Measurements from ENCODE around the gene PIK3C2G. TPM values are rescaled to one million over a fixed set of nuclear protein-coding genes. Genes with fewer than 3 reads are reported as not detected.

Gene PIK3C2G
- polyA plus RNA-seq, 1 donor (not counting 4 experiments of a cell fraction or from before 2014, with no cell fraction given) = 3.7 TPM

DNA sequence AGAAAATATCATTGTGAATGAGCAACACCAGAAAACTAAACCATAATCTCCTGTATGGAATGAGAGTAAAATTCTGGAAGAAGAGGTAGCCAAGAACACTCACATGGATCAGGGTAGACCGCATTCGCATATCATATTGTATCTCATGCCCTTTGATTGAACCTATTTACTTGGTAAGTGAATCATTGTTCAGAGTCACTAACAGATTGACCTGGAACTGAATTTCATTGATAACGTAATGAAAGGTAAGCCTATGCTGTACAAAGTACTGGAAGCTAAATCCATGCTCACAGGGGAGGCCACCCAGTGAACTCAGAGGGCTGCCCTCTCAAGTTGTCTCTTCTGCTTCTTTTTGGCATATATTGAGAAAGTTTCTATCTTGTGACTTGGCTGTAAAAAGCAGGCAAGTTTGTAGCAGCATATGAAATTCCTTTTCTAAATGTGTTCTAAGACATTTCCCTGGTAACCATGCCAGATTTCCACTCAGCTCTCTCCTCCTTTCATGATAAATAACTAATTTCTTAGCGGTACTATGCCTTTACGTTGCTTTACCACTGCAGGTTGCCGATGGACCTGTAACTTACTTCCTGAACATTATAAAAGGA, 385.1 kb downstream of the PIK3C2G start:
- dilution Hi-C loops (cut with MboI; ENCODE audit: extremely low pct_ligation_motif_present, low sequenced_read_pairs) = no loop called here
- Histone ChIP-seq H3K27ac (ENCODE audit: control insufficient read depth, insufficient read depth, low read length) (no peak overlapping the region), H3K9me3 (ENCODE audit: control insufficient read depth, low read depth, low read length) (no peaks in the 10 kb centered on the region), H3K36me3 (ENCODE audit: control insufficient read depth in 2 of 2, extremely low read depth in 1 of 2, insufficient read depth in 2 of 2, low read length in 2 of 2) (no peaks in the 10 kb centered on the region), H3K79me2 (ENCODE audit: control insufficient read depth, insufficient read depth, low read length) (no peaks in the 10 kb centered on the region), H4K20me1 (ENCODE audit: control insufficient read depth, extremely low read depth, insufficient read depth, low read length) (no peaks in the 10 kb centered on the region), H3K4me1 (ENCODE audit: control insufficient read depth, extremely low read depth, insufficient read depth, low read length) (no peaks in the 10 kb centered on the region), H3K9ac (ENCODE audit: control insufficient read depth, extremely low read depth, insufficient read depth, low read length) (no peak overlapping the region), H3K27me3 (ENCODE audit: control insufficient read depth, extremely low read depth, insufficient read depth, low read length) (no peaks in the 10 kb centered on the region), H3K4me3 (ENCODE audit: control insufficient read depth in 2 of 3, extremely low read depth in 1 of 3, insufficient read depth in 2 of 3, low read depth in 1 of 3, low read length in 3 of 3) (no peak overlapping the region), H3K9me1 (ENCODE audit: control insufficient read depth, extremely low read depth, insufficient read depth, low read length) (no peaks in the 10 kb centered on the region), H3K4me2 (ENCODE audit: control insufficient read depth, extremely low read depth, insufficient read depth, low read depth, low read length) (no peak overlapping the region), H2AFZ (ENCODE audit: control insufficient read depth, low read length) (no peak overlapping the region)
- FAIRE-seq = no peak
- no peak for DNase-seq (ENCODE audit: low read depth, low spot score)
- TF ChIP-seq, protein P1, sequence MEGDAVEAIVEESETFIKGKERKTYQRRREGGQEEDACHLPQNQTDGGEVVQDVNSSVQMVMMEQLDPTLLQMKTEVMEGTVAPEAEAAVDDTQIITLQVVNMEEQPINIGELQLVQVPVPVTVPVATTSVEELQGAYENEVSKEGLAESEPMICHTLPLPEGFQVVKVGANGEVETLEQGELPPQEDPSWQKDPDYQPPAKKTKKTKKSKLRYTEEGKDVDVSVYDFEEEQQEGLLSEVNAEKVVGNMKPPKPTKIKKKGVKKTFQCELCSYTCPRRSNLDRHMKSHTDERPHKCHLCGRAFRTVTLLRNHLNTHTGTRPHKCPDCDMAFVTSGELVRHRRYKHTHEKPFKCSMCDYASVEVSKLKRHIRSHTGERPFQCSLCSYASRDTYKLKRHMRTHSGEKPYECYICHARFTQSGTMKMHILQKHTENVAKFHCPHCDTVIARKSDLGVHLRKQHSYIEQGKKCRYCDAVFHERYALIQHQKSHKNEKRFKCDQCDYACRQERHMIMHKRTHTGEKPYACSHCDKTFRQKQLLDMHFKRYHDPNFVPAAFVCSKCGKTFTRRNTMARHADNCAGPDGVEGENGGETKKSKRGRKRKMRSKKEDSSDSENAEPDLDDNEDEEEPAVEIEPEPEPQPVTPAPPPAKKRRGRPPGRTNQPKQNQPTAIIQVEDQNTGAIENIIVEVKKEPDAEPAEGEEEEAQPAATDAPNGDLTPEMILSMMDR (optimal IDR thresholded peaks at IDR 0.05 in 1 of 3, IDR thresholded peaks at IDR 0.05 in 1 of 3, conservative IDR thresholded peaks at IDR 0.05 in 1 of 3; ENCODE audit: extremely low read depth in 1 of 3, insufficient read depth in 2 of 3, low read length in 3 of 3) = no peak
- no peak for TF ChIP-seq EZH2 (IDR thresholded peaks at IDR 0.05; ENCODE audit: low read length)

DNA sequence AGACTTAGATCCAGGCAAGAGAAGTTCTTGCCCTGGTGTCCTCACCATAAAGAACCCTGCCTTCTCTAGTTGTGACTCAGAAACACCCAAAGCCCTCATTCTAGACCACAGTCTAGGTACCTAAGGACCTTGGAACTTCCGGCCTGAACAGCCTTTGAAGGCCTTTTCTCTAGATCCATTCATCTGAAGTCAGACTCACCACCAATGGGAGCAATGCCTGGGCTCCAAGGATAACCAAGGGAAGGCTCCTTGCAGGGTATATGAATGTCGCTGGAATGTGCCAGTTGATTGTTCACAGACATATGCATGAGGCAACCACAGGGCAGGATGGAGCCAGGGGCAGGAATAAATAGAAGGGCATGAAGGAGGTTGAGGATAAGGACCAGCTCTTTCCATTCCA, 390.2 kb downstream of the PIK3C2G start:
- Histone ChIP-seq H3K9ac (ENCODE audit: control insufficient read depth, extremely low read depth, insufficient read depth, low read length) (no peak overlapping the region), H4K20me1 (ENCODE audit: control insufficient read depth, extremely low read depth, insufficient read depth, low read length) (no peaks in the 10 kb centered on the region), H3K4me1 (ENCODE audit: control insufficient read depth, extremely low read depth, insufficient read depth, low read length) (no peaks in the 10 kb centered on the region), H3K9me3 (ENCODE audit: control insufficient read depth, low read depth, low read length) (no peaks in the 10 kb centered on the region), H3K4me3 (ENCODE audit: control insufficient read depth in 2 of 3, extremely low read depth in 1 of 3, insufficient read depth in 2 of 3, low read depth in 1 of 3, low read length in 3 of 3) (no peak overlapping the region), H2AFZ (ENCODE audit: control insufficient read depth, low read length) (no peak overlapping the region), H3K36me3 (ENCODE audit: control insufficient read depth in 2 of 2, extremely low read depth in 1 of 2, insufficient read depth in 2 of 2, low read length in 2 of 2) (no peaks in the 10 kb centered on the region), H3K79me2 (ENCODE audit: control insufficient read depth, insufficient read depth, low read length) (no peaks in the 10 kb centered on the region), H3K4me2 (ENCODE audit: control insufficient read depth, extremely low read depth, insufficient read depth, low read depth, low read length) (no peak overlapping the region), H3K27ac (ENCODE audit: control insufficient read depth, insufficient read depth, low read length) (no peak overlapping the region), H3K9me1 (ENCODE audit: control insufficient read depth, extremely low read depth, insufficient read depth, low read length) (no peaks in the 10 kb centered on the region), H3K27me3 (ENCODE audit: control insufficient read depth, extremely low read depth, insufficient read depth, low read length) (no peaks in the 10 kb centered on the region)
- DNase-seq (ENCODE audit: low read depth, low spot score) (no peak), FAIRE-seq (no peak)
- TF ChIP-seq EZH2 (IDR thresholded peaks at IDR 0.05; ENCODE audit: low read length) = no peak
- TF ChIP-seq, protein P1 (optimal IDR thresholded peaks at IDR 0.05 in 1 of 3, IDR thresholded peaks at IDR 0.05 in 1 of 3, conservative IDR thresholded peaks at IDR 0.05 in 1 of 3; ENCODE audit: extremely low read depth in 1 of 3, insufficient read depth in 2 of 3, low read length in 3 of 3) = no peak
- dilution Hi-C loops (cut with MboI; ENCODE audit: extremely low pct_ligation_motif_present, low sequenced_read_pairs) = no loop called here

Measured in keratinocyte (primary cell).